ENCODE data around the gene C1orf116. TPM values are rescaled to one million over a fixed set of nuclear protein-coding genes. Genes with fewer than 3 reads are reported as not detected.
A peak's percentile ranks its signal among the peaks of the same experiment; 100 is the strongest.

Gene C1orf116
- total and polyA plus RNA-seq, 8 donors: 17.1 to 91.7 (median 41.3) TPM

- Histone ChIP-seq H3K27me3 (no peaks in the 10 kb centered on the region), H3K4me1 (peaks cover 50 to 68% (median 59%) of the 10 kb centered on the region in 4 donors), H3K36me3 (peaks cover 0 to 11% (median 10%) of the 10 kb centered on the region in 4 donors), H3K27ac (peak overlapping the region; percentile 73 to 95 (median 90)), H3K9me3 (no peaks in the 10 kb centered on the region), H3K4me3 (no peak overlapping the region)
- peak in 1 of 2 donors; percentile 52 for DNase-seq
- intact Hi-C loops (cut with DNase I; ENCODE audit: low total_unique reads): no loop called here
- TF ChIP-seq POLR2AphosphoS5 (IDR thresholded peaks at IDR 0.05) (no peak), CTCF (IDR thresholded peaks at IDR 0.05) (no peak), POLR2A (IDR thresholded peaks at IDR 0.05) (no peak), EP300 (IDR thresholded peaks at IDR 0.05) (no peak)
- WGBS, 5 donors: 9 to 37% (median 18%) methylated on average over 4 of the region's 4 CpGs
Measured at GRCh38 chr1:207026104-207026534, 6.4 kb downstream of the C1orf116 start.

GRCh38 chr1:207025146-207025880 is 7.2 kb downstream of the C1orf116 start:
- peak; percentile 72 to 88 for DNase-seq
- intact Hi-C loops (cut with DNase I; ENCODE audit: low total_unique reads): no loop called here
- peak overlapping the region; percentile 88 to 97 (median 91) for H3K27ac ChIP-seq
- peaks cover 53 to 76% (median 67%) of the 10 kb centered on the region in 4 donors for H3K4me1 ChIP-seq
- no peaks in the 10 kb centered on the region for H3K9me3 ChIP-seq
- WGBS, 5 donors: 10 to 29% (median 27%) methylated on average over 5 of the region's 5 CpGs
- H3K36me3 ChIP-seq: peaks cover 0 to 11% (median 10%) of the 10 kb centered on the region in 4 donors
- H3K27me3 ChIP-seq: no peaks in the 10 kb centered on the region
- peak in 1 of 4 donors; percentile 5 for TF ChIP-seq POLR2A (IDR thresholded peaks at IDR 0.05)
- no peak for TF ChIP-seq EP300 (IDR thresholded peaks at IDR 0.05)
- no peak for TF ChIP-seq CTCF (IDR thresholded peaks at IDR 0.05)
- peak in 2 of 3 donors; percentile 77 to 85 for TF ChIP-seq POLR2AphosphoS5 (IDR thresholded peaks at IDR 0.05)
- H3K4me3 ChIP-seq: no peak overlapping the region

GRCh38 chr1:207024202-207025145 is 8.1 kb downstream of the C1orf116 start:
- no peak overlapping the region for H3K4me3 ChIP-seq
- peaks cover 53 to 75% (median 72%) of the 10 kb centered on the region in 4 donors for H3K4me1 ChIP-seq
- H3K27me3 ChIP-seq: no peaks in the 10 kb centered on the region
- TF ChIP-seq POLR2AphosphoS5 (IDR thresholded peaks at IDR 0.05): peak in 2 of 3 donors; percentile 79 to 83
- TF ChIP-seq POLR2A (IDR thresholded peaks at IDR 0.05): no peak
- H3K36me3 ChIP-seq: peaks cover 0 to 11% (median 10%) of the 10 kb centered on the region in 4 donors
- no peaks in the 10 kb centered on the region for H3K9me3 ChIP-seq
- WGBS, 5 donors: 20 to 38% (median 36%) methylated on average over 15 to 18 of the region's 18 CpGs
- intact Hi-C loops (cut with DNase I; ENCODE audit: low total_unique reads): no loop called here
- peak overlapping the region; percentile 88 to 97 (median 91) for H3K27ac ChIP-seq
- peak; percentile 73 to 77 for DNase-seq

- 68 to 78% (median 73%) methylated on average over 5 to 8 of the region's 8 CpGs for WGBS, 5 donors
- no peak for DNase-seq
- H3K27ac ChIP-seq: peak overlapping the region; percentile 88 to 97 (median 91)
Measured at GRCh38 chr1:207022996-207023679, 9.4 kb downstream of the C1orf116 start.

More at GRCh38 chr1:207022996-207023679, 9.4 kb downstream of the C1orf116 start:
- Histone ChIP-seq H3K36me3 (peaks cover 0 to 11% (median 10%) of the 10 kb centered on the region in 4 donors), H3K4me3 (no peak overlapping the region), H3K27me3 (no peaks in the 10 kb centered on the region), H3K4me1 (peaks cover 55 to 87% (median 73%) of the 10 kb centered on the region in 4 donors), H3K9me3 (no peaks in the 10 kb centered on the region)
- TF ChIP-seq POLR2A (IDR thresholded peaks at IDR 0.05): no peak
- TF ChIP-seq CTCF (IDR thresholded peaks at IDR 0.05): no peak
- no peak for TF ChIP-seq POLR2AphosphoS5 (IDR thresholded peaks at IDR 0.05)
- no peak for TF ChIP-seq EP300 (IDR thresholded peaks at IDR 0.05)
- intact Hi-C loops (cut with DNase I; ENCODE audit: low total_unique reads): no loop called here

Measured in stomach (tissue), 9 donors.